ENCODE measurements around the gene SPTBN5.

DNA sequence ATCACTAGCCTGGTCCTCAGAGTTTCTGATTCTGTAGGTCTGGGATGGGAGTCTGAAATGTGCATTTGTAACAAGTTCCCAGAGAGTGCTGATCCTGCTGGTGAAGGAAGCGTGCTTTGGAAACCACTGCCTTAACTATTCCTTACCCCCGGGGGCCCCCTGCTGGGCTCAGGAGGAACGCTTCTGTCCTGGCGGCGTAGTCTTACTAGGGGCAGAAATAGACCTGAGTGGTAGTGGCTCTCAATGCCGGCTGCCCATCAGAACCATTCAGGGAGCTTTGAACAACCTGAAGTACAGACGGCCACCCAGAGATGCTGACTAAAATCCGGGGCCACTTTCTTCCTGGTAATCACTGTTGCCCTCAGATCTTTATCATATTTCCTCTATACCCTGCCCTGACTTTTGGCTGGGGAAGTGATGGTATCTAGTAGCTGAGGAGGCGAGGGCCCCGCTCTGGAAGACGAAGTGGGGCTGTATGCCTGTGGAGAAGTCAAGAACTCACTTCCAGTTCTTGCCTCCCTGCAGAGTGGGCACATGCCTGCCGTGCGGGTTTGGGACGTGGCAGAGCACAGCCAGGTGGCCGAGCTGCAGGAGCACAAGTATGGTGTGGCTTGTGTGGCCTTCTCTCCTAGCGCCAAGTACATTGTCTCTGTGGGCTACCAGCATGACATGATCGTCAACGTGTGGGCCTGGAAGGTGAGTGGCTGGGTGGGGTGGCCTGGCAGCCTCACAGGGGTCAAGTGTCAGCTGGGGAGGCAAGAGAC, 82.2 kb downstream of the SPTBN5 start:
- TF ChIP-seq, protein P1, sequence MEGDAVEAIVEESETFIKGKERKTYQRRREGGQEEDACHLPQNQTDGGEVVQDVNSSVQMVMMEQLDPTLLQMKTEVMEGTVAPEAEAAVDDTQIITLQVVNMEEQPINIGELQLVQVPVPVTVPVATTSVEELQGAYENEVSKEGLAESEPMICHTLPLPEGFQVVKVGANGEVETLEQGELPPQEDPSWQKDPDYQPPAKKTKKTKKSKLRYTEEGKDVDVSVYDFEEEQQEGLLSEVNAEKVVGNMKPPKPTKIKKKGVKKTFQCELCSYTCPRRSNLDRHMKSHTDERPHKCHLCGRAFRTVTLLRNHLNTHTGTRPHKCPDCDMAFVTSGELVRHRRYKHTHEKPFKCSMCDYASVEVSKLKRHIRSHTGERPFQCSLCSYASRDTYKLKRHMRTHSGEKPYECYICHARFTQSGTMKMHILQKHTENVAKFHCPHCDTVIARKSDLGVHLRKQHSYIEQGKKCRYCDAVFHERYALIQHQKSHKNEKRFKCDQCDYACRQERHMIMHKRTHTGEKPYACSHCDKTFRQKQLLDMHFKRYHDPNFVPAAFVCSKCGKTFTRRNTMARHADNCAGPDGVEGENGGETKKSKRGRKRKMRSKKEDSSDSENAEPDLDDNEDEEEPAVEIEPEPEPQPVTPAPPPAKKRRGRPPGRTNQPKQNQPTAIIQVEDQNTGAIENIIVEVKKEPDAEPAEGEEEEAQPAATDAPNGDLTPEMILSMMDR (IDR thresholded peaks at IDR 0.05): peak; percentile 89
- no peak for TF ChIP-seq ZFX (IDR thresholded peaks at IDR 0.05; ENCODE audit: borderline replicate concordance)
